HEK293 (cell line): ENCODE data around the gene MAP3K15.

Experiments
- CTCF ChIP-seq: fragments of 450-650 bp; formaldehyde crosslinking; IDR thresholded peaks from 2 replicates; pipeline ENCODE4 v1.5.1; 2016; ENCODE audit warnings: missing biosample characterization, missing genetic modification characterization
- FEZF1 ChIP-seq: fragments of 450-650 bp; formaldehyde crosslinking; IDR thresholded peaks from 2 replicates; pipeline ENCODE4 v1.5.1; 2016; ENCODE audit warnings: missing biosample characterization, missing genetic modification characterization
- PBX3 ChIP-seq: sonication (generic); formaldehyde crosslinking; IDR thresholded peaks from 2 replicates; pipeline ENCODE4 v1.8.1; 2022; ENCODE audit warnings: mild to moderate bottlenecking, moderate library complexity, missing genetic modification reagents
- PRDM4 ChIP-seq: fragments of 450-650 bp; formaldehyde crosslinking; IDR thresholded peaks from 2 replicates; pipeline ENCODE4 v1.5.1; 2017; ENCODE audit warnings: missing biosample characterization, missing genetic modification characterization
- REST ChIP-seq: fragments of 450-650 bp; formaldehyde crosslinking; IDR thresholded peaks from 2 replicates; pipeline ENCODE4 v1.5.1; 2016; ENCODE audit warnings: missing biosample characterization, missing genetic modification characterization
- YY1 ChIP-seq: fragments of 450-650 bp; formaldehyde crosslinking; IDR thresholded peaks from 2 replicates; pipeline ENCODE4 v1.5.1; 2018; ENCODE audit warnings: missing biosample characterization, missing genetic modification characterization
- ZBTB11 ChIP-seq: fragments of 450-650 bp; formaldehyde crosslinking; conservative IDR thresholded peaks from 2 replicates; pipeline ENCODE4 v1.5.1; 2016; ENCODE audit warnings: low read depth, missing biosample characterization, missing genetic modification characterization
- ZBTB20 ChIP-seq: fragments of 450-650 bp; formaldehyde crosslinking; IDR thresholded peaks from 2 replicates; pipeline ENCODE4 v1.5.1; 2016; ENCODE audit warnings: missing biosample characterization, missing genetic modification characterization
- ZBTB7A ChIP-seq: fragments of 450-650 bp; formaldehyde crosslinking; IDR thresholded peaks from 2 replicates; pipeline ENCODE4 v1.5.1; 2016; ENCODE audit warnings: low read depth, missing biosample characterization, missing genetic modification characterization
- ZNF174 ChIP-seq: fragments of 450-650 bp; formaldehyde crosslinking; IDR thresholded peaks from 2 replicates; pipeline ENCODE4 v1.5.0; 2017; ENCODE audit warnings: missing biosample characterization, mild to moderate bottlenecking, missing genetic modification characterization
- ZNF558 ChIP-seq: fragments of 450-650 bp; formaldehyde crosslinking; IDR thresholded peaks from 2 replicates; pipeline ENCODE4 v1.5.1; 2016; ENCODE audit warnings: missing biosample characterization, missing genetic modification characterization
- ZNF571 ChIP-seq: fragments of 450-650 bp; formaldehyde crosslinking; IDR thresholded peaks from 2 replicates; pipeline ENCODE4 v1.5.0; 2017; ENCODE audit warnings: missing biosample characterization, missing genetic modification characterization
- ZSCAN5A ChIP-seq: fragments of 450-650 bp; formaldehyde crosslinking; IDR thresholded peaks from 2 replicates; pipeline ENCODE4 v1.5.1; 2016; ENCODE audit warnings: missing biosample characterization, missing genetic modification characterization
- ZXDB ChIP-seq: fragments of 450-650 bp; formaldehyde crosslinking; IDR thresholded peaks from 2 replicates; pipeline ENCODE4 v1.5.1; 2016; ENCODE audit warnings: missing biosample characterization, missing genetic modification characterization

GRCh38 chrX:19560611-19561010 lies 45.3 kb upstream of the MAP3K15 start:
- TF ChIP-seq CTCF (tag by site-specific recombination) (no peak), ZXDB (tag by site-specific recombination) (no peak), FEZF1 (tag by site-specific recombination) (no peak), ZNF174 (tag by site-specific recombination) (no peak), ZSCAN5A (tag by site-specific recombination) (no peak), PRDM4 (tag by site-specific recombination) (no peak), PBX3 (no peak), ZBTB11 (tag by site-specific recombination) (no peak), ZNF571 (no peak), YY1 (tag by site-specific recombination) (no peak), ZBTB20 (tag by site-specific recombination) (no peak), ZBTB7A (tag by site-specific recombination) (no peak), REST (no peak), ZNF558 (tag by site-specific recombination) (no peak)
